ENCODE measurements around the gene MYEOV. TPM values are rescaled to one million over a fixed set of nuclear protein-coding genes. Genes with fewer than 3 reads are reported as not detected.

The MYEOV gene
- polyA plus RNA-seq, 3 donors, result 0.03 TPM; not detected in 2

GRCh38 chr11:69298267-69299022 lies 4.5 kb downstream of the MYEOV start:
- H3K4me1 Mint-ChIP-seq, result peaks cover 80% of the 10 kb centered on the region
- Histone ChIP-seq H3K79me2 (ENCODE audit: insufficient read depth, low read length) (no peaks in the 10 kb centered on the region), H3K4me1 (ENCODE audit: control insufficient read depth in 1 of 2, insufficient read depth in 2 of 2, low read length in 2 of 2) (peaks cover 64 to 72% of the 10 kb centered on the region in 2 donors), H3K9ac (ENCODE audit: insufficient read depth, low read length, poor library complexity, severe bottlenecking) (peak overlapping the region; percentile 68), H3K4me3 (replicated peaks in 1 of 3; ENCODE audit: low read depth in 2 of 3, low read length in 3 of 3) (peak overlapping the region; percentile 7 to 61 (median 18)), H3K4me2 (replicated peaks; ENCODE audit: extremely low read depth, low read length, poor library complexity, severe bottlenecking) (peak overlapping the region; percentile 73), H3K9me3 (replicated peaks in 1 of 2; ENCODE audit: control insufficient read depth in 1 of 2, insufficient read depth in 1 of 2, low read length in 2 of 2) (no peaks in the 10 kb centered on the region), H2AFZ (ENCODE audit: insufficient read depth, low read depth, low read length, poor library complexity, severe bottlenecking) (no peak overlapping the region), H3K27ac (ENCODE audit: low read depth in 1 of 2, low read length in 2 of 2) (peak overlapping the region; percentile 82 to 91), H4K20me1 (ENCODE audit: insufficient read depth, low read length) (peaks cover 17% of the 10 kb centered on the region), H3K27me3 (ENCODE audit: control insufficient read depth in 2 of 2, insufficient read depth in 2 of 2, low read length in 2 of 2) (peaks cover 0 to 20% of the 10 kb centered on the region in 2 donors), H3K36me3 (replicated peaks in 1 of 2; ENCODE audit: control insufficient read depth in 1 of 2, insufficient read depth in 2 of 2, low read length in 2 of 2) (no peaks in the 10 kb centered on the region)
- H3K36me3 Mint-ChIP-seq, result peaks cover 0 to 8% of the 10 kb centered on the region in 2 donors
- no peak for TF ChIP-seq CTCF (IDR thresholded peaks at IDR 0.05)
- WGBS (ENCODE audit: insufficient coverage), result under 1% methylated on average over 17 of the region's 22 CpGs
- H3K9me3 Mint-ChIP-seq, result peaks cover 0 to 6% (median 2%) of the 10 kb centered on the region in 7 donors
- H3K27me3 Mint-ChIP-seq (ENCODE audit: low read depth in 3 of 3), result peaks cover 30 to 51% (median 40%) of the 10 kb centered on the region in 3 donors
- intact Hi-C loops (cut with micrococcal nuclease), result loop anchor here (5.0 to 10.0 kb wide), 3 partner anchors 254 to 904 kb away; partner anchors contain the start of genes FADD (in 1 of the 2), LTO1 (in 1 of the 2) and TPCN2 (in 1 of the 2)
- H3K27ac Mint-ChIP-seq, result peak overlapping the region; percentile 94 to 100 (median 99)
- H3K4me3 Mint-ChIP-seq, result peak overlapping the region; percentile 78 to 91
- peak; percentile 97 to 99 (median 97) for DNase-seq

- H3K4me1 ChIP-seq (ENCODE audit: control insufficient read depth in 1 of 2, insufficient read depth in 2 of 2, low read length in 2 of 2), result peaks cover 61 to 67% of the 10 kb centered on the region in 2 donors
These were observed 5.1 kb downstream of the MYEOV start for GRCh38 chr11:69299023-69299461.

More at GRCh38 chr11:69299023-69299461, 5.1 kb downstream of the MYEOV start:
- no peaks in the 10 kb centered on the region for H3K79me2 ChIP-seq (ENCODE audit: insufficient read depth, low read length)
- Mint-ChIP-seq H3K4me3 (peak overlapping the region; percentile 78 to 91), H3K27me3 (ENCODE audit: low read depth in 3 of 3) (peaks cover 30 to 53% (median 43%) of the 10 kb centered on the region in 3 donors), H3K36me3 (peaks cover 0 to 8% of the 10 kb centered on the region in 2 donors), H3K4me1 (peaks cover 76% of the 10 kb centered on the region), H3K9me3 (peaks cover 0 to 6% (median 2%) of the 10 kb centered on the region in 7 donors), H3K27ac (peak overlapping the region in 6 of 7 donors; percentile 25 to 99 (median 96))
- peak overlapping the region; percentile 73 for H3K4me2 ChIP-seq (replicated peaks; ENCODE audit: extremely low read depth, low read length, poor library complexity, severe bottlenecking)
- H3K36me3 ChIP-seq (replicated peaks in 1 of 2; ENCODE audit: control insufficient read depth in 1 of 2, insufficient read depth in 2 of 2, low read length in 2 of 2), result no peaks in the 10 kb centered on the region
- peaks cover 17% of the 10 kb centered on the region for H4K20me1 ChIP-seq (ENCODE audit: insufficient read depth, low read length)
- H3K9me3 ChIP-seq (replicated peaks in 1 of 2; ENCODE audit: control insufficient read depth in 1 of 2, insufficient read depth in 1 of 2, low read length in 2 of 2), result no peaks in the 10 kb centered on the region
- intact Hi-C loops (cut with micrococcal nuclease), result loop anchor here (5.0 to 10.0 kb wide), 3 partner anchors 254 to 903 kb away; partner anchors contain the start of genes FADD (in 1 of the 2), LTO1 (in 1 of the 2) and TPCN2 (in 1 of the 2)
- peak overlapping the region; percentile 68 for H3K9ac ChIP-seq (ENCODE audit: insufficient read depth, low read length, poor library complexity, severe bottlenecking)
- H3K27ac ChIP-seq (ENCODE audit: low read depth in 1 of 2, low read length in 2 of 2), result peak overlapping the region in 1 of 2 donors; percentile 91
- H3K27me3 ChIP-seq (ENCODE audit: control insufficient read depth in 2 of 2, insufficient read depth in 2 of 2, low read length in 2 of 2), result peaks cover 0 to 20% of the 10 kb centered on the region in 2 donors
- no peak for TF ChIP-seq CTCF (IDR thresholded peaks at IDR 0.05)
- peak overlapping the region in 1 of 3 experiments; percentile 61 for H3K4me3 ChIP-seq (replicated peaks in 1 of 3; ENCODE audit: low read depth in 2 of 3, low read length in 3 of 3)
- DNase-seq, result no peak
- 80% methylated on average over 9 of the region's 11 CpGs for WGBS (ENCODE audit: insufficient coverage)
- H2AFZ ChIP-seq (ENCODE audit: insufficient read depth, low read depth, low read length, poor library complexity, severe bottlenecking), result no peak overlapping the region
